ENCODE results near the gene JMJD1C.

Gene JMJD1C

DNA sequence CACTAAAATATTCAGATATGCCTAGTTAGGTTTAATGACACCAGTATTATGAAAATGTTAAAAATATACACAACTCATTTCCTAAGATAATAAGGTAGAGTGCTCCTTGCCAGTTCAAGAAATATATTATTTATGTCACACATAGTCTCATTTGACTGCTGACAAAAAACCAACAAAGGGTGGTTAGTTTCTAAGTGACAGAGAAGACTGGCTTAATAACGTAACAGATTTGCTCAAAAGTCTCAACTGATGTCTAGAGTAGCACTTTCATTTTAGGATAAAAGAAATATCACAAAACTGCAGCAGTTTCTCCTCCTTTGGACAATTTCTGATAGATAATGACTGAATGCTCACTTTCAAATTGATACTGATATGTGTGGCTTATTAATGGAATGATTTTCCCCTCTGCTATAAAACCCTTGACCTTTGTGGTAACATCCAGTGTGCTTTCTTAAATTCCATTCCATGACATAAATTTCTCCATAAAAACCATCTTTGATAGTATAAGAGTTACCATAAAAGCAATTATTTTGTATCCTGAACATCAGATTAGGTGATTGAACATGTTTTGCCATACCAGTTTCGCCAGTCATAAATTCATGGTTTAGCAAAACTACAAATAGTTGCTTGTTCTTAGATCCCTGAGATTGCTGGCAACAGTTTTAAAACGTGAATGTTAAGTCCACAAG is 238.4 kb downstream of the JMJD1C start:
- no peak for DNase-seq (ENCODE audit: low read depth in 2 of 2)

DNA sequence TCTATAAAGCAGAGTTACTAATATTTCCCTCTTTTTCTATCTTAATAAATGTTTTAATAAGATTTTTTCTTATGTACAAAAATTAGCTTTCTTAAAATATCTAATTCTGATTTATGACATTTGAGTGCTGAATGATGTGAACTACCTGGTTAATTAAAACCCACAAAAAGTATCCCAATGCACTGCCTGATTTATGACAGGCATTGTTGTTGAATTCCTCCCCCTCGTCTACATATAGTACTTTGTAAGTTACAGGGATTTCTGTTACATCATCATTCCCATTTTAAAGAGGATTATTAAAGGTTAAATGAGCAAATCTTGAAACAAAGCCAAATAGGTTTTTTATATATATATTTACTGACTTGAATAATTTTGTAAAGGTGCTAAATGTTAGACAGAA is 241.5 kb downstream of the JMJD1C start:
- no peak for DNase-seq (ENCODE audit: low read depth in 2 of 2)

DNA sequence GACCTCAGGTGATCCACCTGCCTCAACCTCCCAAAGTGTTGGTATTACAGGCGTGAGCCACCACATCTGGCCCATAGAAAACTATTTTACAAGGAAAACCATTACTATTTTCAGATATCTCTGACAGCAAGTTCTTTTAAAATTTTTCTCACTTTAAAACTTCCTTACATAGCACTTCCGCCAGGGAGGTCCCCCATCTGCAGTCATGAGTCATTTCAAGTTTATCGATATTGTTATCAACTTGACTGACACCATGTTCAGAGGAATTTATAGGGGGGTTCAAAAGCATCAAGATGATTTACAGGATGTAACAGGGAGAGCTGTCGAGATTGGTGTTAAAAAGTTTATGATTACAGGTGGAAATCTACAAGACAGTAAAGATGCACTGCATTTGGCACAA is 243.8 kb downstream of the JMJD1C start:
- no peak for DNase-seq (ENCODE audit: low read depth in 2 of 2)

DNA sequence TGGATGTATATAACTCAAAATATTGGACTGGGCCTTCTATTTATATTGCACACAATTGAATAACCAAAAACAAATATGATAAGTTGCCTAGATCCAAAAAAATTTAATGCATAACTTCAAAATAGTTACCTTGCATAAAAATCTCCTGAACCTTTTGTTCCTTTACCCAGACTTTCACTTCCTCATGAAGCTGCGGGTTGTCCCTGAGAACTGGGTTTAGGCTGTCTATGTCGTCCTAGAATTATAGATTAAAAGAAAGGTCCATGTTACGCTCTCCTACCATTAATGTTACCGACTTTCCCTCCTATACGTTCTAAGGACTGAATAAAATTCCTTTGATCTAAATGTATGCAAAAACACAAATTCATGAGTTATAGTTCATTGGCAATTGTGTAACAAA is 246.0 kb downstream of the JMJD1C start:
- DNase-seq (ENCODE audit: low read depth in 2 of 2): no peak

DNA sequence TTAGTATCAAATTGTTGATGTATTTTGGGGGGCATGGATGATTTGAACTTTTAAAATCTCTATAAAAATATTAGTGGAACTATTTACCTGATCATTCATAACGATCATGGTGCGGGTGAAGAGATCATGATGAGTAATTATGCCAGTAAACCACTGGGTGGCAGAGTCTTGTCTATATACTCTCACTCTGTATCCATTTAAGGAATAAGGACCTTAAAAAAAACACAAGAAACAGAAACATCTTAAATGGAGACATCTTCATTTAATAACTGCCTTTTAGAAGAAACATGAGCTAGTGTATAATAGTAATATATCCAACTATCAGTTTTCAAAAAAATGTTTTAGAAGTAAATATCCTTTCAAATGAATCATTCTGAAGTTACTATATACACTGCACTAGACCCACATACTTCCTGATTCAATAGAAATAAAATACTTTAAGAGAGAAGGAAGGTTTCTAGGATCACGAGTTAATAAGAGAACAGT is 248.6 kb downstream of the JMJD1C start:
- DNase-seq (ENCODE audit: low read depth in 2 of 2): peak in 1 of 2 donors; percentile 23

DNA sequence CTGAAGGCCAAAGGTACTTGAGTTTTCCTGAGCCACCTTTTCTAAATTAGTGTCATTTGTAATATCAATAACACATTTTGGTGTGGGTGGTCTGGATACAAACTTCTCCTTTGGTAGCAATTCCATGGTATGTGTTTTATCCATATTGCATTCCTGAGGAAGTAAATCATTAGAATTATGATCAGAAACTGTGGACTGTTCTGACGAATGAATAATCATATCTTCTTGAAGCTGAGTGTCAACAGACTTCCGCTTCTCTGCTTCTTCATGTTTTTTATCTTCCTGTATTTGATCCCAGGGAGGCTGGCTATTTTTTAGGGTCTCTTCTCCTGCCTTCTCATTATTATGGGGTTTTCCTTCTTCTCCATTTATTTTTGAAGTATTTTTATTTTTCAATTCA is 251.2 kb downstream of the JMJD1C start:
- DNase-seq (ENCODE audit: low read depth in 2 of 2): no peak

DNA sequence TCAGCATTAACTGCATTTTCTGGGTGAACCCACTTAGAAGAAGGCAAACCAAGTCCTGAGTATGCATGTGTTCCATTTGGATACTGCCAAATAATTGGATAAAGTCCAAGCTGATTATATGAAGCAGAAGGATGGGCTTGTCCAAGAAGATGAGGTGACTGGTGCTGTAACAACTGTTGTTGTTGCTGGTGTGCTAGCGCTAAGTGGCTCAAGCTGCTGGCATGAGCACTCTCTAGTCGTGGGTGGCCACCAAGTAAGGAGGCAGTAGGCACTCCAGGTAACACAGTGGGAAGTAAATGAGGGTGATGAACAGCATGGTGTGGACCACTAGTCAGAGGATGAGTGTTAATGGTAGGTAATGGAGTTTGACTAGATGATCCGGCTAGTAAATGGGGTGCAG is 252.3 kb downstream of the JMJD1C start:
- no peak for DNase-seq (ENCODE audit: low read depth in 2 of 2)

DNA sequence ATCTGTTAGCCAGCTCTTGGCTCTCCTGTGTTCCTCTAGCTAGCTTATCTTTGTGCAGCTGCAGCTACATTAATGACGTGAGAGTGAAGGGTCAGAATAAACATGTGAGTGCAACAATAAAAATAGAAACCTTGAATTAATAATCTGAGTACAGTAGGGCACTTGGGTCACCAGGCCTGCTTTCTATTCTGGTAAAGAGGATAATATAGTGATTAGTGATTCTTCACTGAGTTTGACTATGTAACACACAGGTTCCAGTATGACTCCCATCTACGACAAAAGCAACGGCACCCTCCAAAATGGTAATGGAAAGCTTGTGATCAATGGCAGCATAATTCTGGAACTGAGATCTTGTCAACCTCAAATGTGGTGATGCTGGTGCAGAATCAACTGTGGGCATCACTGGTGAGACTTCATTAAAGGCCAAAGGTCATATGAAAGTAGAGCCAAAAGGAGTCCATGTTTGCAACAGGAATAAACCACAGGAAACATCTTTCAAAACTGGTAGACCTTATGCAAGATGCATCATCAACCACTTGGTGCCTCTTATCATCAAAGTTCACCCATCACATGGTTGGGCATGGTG is 255.1 kb downstream of the JMJD1C start:
- no peak for DNase-seq (ENCODE audit: low read depth in 2 of 2)

DNA sequence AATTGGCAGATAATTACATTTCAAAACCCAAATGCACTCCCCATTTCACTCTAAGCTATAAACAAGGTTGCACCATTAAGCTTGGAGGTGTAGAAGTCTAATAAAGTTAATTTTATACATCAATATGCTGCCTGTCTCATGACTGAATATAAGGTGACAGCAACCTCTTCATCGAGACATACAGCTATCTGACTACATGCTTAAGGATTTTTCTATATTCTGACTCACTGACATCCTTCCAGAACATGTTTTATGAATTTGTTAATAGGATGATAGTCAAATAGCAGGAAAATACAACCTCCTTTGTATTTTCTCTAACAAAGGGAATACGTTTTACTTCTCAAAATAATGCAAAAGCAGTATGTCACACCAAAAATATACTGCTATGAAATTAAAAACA is 256.1 kb downstream of the JMJD1C start:
- no peak for DNase-seq (ENCODE audit: low read depth in 2 of 2)

DNA sequence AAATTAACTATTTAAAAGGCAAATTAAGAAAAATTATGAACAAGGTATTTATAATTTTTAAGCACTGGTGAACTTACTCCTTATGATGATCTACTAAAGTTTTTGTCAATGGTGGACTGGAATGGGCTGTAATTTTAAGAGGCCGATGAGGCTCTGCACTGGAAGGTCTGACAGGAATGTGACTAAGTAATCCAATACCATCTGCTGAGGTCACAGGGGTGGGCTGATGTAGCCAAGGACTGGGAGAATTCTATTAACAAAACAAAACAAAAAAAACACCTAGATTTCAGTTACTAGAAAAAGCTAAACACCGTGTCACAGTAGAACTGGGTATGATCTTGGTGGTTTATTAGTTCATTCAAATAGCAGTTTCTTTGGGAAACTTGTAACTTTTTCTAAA is 256.8 kb downstream of the JMJD1C start:
- DNase-seq (ENCODE audit: low read depth in 2 of 2): no peak

DNA sequence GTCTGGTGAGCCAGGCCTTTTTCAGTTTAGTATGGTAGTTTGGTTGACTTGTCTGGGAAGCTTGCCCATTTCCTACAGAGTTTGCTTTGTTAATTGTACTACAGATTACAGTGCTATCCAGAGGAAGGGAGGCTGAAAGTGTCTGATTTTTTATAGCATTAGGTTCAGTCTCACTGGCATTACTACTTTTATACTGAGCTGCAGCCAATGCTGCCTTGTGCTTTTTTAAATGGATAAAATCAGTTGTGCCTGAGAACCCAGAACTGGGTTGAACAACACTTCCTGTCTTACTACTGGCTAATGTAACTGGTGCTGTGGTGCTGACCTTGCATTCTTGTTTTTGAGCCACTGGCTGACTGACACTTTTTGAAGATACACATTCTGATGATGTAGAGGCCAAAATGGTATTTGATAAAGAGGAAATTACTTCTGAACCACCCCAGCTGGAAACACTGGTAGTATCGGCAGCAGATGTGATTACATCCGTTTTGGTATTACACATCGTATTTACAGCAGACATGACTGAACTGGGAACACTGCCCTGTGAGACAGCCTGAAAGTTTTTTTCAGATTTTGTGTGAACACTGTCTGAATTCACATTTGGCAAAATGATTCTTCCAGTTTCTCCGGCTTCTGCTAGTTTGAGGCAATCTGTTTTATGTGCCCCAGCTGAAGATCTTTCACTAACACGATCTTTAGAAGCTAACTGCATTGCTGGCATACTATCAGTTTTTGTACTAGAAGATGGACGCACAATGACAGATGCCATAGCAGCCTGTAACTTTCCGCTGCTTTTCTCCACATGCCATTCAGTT is 258.6 kb downstream of the JMJD1C start:
- no peak for DNase-seq (ENCODE audit: low read depth in 2 of 2)

DNA sequence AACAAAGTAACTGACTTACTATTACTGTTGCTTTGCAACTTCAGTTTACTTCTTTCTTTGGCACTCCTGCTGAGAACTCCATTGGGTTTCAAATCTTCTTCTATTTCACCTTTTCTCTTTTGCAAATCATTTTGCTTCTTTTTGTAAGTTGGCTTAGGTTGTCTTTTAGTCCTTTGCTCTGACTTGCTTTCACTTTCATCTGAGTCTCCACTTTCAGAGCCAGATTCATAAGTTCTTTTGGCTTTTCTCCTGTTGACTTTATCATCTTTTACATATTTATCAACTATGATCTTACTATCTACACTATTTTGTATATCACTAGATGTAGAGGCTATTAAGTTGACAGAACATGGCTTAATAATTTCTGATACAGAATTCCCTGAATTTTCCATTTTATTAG is 259.2 kb downstream of the JMJD1C start:
- no peak for DNase-seq (ENCODE audit: low read depth in 2 of 2)

DNA sequence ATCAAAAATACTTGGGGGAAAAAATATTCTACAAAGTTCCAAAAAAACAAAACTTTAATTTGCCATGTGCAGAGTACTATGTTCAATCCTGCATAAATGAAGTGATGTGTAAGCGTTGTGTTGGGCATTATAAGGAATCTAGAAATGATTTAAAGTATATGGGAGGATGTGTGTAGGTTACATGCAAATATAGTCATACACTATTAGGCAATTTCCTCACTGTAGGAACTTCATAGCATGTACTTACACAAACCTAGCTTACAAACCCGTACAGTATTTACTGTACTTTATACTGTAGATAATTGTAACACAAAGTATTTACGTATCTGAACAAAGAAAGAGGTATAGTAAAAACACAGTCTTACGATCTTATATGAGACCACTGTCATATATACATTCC is 260.4 kb downstream of the JMJD1C start:
- DNase-seq (ENCODE audit: low read depth in 2 of 2): no peak

DNA sequence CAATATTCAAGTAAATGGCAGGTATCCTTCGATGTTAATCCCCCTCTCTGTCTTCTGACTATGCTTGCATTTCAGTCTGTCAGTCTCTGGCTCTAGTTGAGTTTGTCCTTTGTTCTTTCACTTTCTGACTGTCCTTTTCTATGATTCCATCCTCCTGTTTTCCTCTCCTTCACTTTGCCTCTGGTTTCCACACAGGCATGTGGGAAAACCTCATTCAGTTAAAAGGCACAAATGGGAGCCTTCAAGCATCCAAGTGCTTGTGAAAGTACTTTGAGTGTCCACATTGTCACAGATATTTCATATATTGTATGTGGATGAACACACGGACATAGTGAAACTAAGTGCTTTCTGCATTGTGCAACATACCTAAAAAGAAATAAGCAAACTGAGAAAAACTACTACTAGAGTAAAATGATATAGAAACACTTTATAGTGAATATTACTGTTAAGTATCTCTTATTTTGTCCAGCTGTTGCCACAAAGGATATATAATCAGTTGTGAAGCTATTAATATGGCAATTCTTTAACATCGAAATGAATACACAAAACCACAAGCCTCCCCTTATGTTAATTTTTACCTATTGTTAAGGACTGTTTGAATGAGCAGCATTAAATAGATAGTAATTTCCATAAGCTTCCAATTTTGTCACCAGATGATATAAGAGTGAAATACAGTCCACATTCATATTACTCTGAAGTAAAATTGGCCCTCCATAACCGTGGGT is 260.9 kb downstream of the JMJD1C start:
- DNase-seq (ENCODE audit: low read depth in 2 of 2): no peak

DNA sequence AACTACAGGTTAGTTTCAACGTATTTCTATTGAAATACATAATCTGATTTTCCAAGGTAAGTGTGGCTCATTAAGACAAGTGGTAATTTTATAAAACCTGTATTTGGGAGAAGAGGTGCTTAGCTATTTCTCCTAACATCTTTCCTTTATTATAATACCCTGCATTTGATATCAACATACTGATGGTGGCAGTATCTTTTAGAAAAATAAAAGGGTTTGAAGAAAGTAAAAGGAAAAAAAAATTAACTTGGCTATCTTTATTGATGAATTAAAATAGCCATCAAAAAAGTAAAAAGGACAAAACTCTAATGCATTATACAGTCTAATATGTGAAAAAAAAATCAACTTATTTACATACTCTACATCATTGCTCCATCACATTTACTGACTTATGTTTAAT is 264.7 kb downstream of the JMJD1C start:
- DNase-seq (ENCODE audit: low read depth in 2 of 2): no peak

DNA sequence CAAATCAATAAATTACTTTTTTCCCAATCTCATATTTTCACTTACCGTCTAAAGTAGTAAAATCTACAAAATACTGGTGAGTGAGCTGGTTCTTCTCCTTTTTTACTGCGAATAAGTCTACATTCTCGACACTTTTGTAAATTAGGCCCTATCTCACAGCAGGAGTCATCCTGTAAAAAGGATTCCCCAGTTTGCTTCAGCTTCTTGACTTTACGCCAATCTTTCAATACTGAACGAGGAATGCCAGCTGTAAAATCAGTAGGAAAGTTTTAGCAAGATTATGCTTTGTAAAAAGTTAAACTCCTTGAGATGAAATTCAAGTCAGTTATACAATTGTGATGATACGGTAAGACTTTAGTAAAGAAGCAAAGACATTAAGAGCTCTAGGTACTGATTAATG is 265.3 kb downstream of the JMJD1C start:
- no peak for DNase-seq (ENCODE audit: low read depth in 2 of 2)

DNA sequence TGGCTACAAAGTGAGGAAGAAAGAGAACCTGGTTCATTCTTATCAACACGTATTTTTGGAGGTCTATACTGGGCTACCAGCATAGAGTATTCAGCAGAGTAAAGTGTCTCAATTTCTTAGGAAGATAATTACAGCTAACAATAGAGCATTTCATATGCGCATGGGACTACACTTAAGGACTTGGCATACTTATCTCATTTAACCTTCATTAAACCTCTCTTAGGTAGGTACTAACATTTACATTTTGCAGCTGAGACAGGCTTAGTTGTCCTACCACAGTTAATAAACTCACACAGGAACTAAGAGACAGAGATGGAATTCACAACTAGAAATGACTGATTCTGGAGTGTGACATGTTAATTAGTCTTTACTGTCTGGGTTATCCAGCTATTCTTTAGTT is 266.1 kb downstream of the JMJD1C start:
- no peak for DNase-seq (ENCODE audit: low read depth in 2 of 2)

DNA sequence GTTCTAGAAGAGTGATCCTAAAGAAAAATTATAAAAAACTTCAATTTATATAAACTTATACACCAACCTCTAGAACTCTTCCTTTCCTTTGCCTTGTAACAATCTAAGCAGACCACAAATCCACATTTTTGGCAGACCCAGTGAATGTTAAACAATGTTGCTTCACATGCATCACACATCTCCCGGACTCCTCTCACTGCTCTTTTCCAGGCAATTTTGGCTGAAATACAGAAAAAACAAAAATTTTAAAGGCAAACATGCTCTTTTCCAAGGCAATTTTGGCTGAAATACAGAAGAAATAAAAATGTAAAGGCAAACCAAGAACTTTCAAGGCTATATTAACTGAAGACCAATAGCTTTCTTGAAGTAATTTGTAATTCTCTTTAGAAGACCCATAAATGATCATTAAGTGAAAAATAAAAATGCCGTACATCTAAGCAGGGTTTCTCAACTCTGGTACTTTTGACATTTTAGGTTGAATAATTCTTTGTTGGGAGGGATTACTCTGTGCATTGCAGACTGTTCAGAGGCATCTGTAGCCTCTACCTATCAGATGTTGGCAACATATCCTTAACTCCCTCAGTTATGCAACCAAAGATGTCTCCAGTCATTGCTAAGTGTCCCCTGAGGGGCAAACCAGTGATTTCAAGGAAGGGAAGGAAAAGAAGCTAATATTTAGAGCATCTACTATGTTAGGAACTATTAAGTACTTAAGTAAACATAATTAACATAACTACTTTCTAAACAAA is 268.3 kb downstream of the JMJD1C start:
- no peak for DNase-seq (ENCODE audit: low read depth in 2 of 2)

DNA sequence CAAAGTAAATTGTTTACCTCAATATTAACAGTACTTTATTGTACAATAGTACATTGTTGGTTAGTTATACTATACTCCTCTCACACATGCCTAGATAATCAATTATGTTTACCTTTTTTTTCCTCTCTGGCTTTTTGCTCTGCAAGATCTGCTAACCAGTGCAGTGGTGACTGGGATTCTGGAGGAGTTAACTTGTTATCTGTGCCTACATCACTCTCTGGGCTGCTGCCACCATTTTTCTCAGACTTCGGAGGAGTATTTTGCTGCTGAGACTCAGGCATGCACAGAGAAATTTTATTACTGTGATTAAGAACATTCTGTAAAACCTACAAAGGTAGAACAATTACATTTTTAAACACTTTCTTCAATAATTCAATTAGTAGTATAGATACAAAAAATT is 273.0 kb downstream of the JMJD1C start:
- no peak for DNase-seq (ENCODE audit: low read depth in 2 of 2)

DNA sequence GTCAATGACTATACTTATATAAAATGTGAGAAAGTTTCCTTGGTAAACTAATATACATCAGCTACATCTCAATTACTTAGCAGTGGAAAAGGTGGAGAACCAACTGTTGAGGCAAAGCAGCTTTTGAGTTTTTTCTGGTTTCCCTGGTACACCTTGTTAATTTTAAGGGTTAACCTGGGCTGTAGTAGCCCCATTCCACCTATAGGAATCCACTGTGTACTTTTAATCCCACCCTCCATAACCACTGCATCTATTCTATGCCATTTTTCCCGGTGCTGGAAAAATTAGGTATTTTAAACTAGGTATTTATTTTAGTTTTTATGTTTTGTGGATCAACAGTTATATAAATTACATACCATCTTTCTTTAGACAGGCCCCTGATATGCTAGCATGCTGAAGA is 290.2 kb downstream of the JMJD1C start:
- DNase-seq (ENCODE audit: low read depth in 2 of 2): no peak

DNA sequence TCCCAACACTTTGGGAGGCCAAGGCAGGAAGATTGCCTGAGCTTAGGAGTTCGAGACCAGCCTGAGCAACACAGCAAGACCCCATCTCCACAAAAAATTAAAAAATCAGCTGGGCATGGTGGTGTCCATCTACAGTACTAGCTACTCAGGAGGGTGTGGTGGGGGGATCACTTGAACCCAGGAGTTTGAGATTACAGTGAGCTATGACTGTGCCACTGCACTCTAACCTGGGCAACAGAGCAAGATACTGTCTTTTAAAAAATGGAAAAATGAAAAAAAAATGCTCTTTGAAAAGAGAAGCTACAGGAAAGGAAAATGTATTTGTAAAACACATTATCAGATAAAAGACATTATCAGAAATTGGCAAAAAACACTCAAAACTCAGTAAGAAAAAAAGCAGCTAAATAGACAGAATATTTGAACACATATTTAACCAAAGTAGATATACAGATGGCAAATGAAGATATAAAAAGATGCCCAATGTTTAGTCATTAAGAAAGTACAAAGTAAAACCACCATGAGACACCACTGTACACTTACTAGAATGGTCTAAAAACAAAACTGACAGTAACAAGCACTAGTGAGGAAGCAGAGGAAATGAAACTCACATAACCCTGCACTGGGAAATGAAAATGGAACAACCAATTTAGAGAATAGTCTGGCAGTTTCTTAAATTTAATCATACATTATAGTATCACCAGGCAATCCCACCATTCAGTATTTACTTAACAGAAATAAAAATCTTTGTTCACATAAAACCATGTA is 292.1 kb downstream of the JMJD1C start:
- DNase-seq (ENCODE audit: low read depth in 2 of 2): no peak

Measured in stimulated activated CD4-positive, alpha-beta T cell treated with anti-CD3 and anti-CD28 coated beads, Interleukin-1b, Interleukin-23, amount 100 ng/mL, for 4 hours (primary cell).